ENCODE data around the gene PBX3.

GRCh38 chr9:125983681-125984080 lies 236.5 kb downstream of the PBX3 start:
- TF ChIP-seq POLR2AphosphoS5 (IDR thresholded peaks at IDR 0.05; ENCODE audit: low read depth, low read length) (no peak), TAF1 (IDR thresholded peaks at IDR 0.05; ENCODE audit: low read depth, low read length) (no peak)
